ENCODE data around the gene KEL.

The KEL gene

GRCh38 chr7:142960955-142961512, 1.1 kb downstream of the KEL start:
- no peak for DNase-seq (ENCODE audit: low read depth)

GRCh38 chr7:142959202-142959601, 3.0 kb downstream of the KEL start:
- DNase-seq (ENCODE audit: low read depth): no peak

GRCh38 chr7:142957723-142958122, 4.4 kb downstream of the KEL start:
- no peak for DNase-seq (ENCODE audit: low read depth)

- no peak for DNase-seq (ENCODE audit: low read depth)
Observed at GRCh38 chr7:142956951-142957623, 5.1 kb downstream of the KEL start.

GRCh38 chr7:142954680-142955268, 7.4 kb downstream of the KEL start:
- DNase-seq (ENCODE audit: low read depth): no peak

GRCh38 chr7:142950235-142950634, 11.9 kb downstream of the KEL start:
- no peak for DNase-seq (ENCODE audit: low read depth)

GRCh38 chr7:142948603-142949002, 13.6 kb downstream of the KEL start:
- DNase-seq (ENCODE audit: low read depth): no peak

- DNase-seq (ENCODE audit: low read depth): no peak
Observed at GRCh38 chr7:142945001-142945400, 17.2 kb downstream of the KEL start.

GRCh38 chr7:142943706-142944268, 18.4 kb downstream of the KEL start:
- no peak for DNase-seq (ENCODE audit: low read depth)

GRCh38 chr7:142942746-142943145, 19.4 kb downstream of the KEL start:
- no peak for DNase-seq (ENCODE audit: low read depth)

- no peak for DNase-seq (ENCODE audit: low read depth)
Observed at GRCh38 chr7:142941541-142941940, 20.6 kb downstream of the KEL start.

- DNase-seq (ENCODE audit: low read depth): no peak
Observed at GRCh38 chr7:142940966-142941535, 21.1 kb downstream of the KEL start.

- DNase-seq (ENCODE audit: low read depth): no peak
Observed at GRCh38 chr7:142939226-142939910, 22.8 kb downstream of the KEL start, which contains the start of gene LLCFC1. Gene LLCFC1 (plus strand): TSS chr7:142939484. CDS start chr7:142939622, 138 bp downstream.

GRCh38 chr7:142938611-142939010, 23.6 kb downstream of the KEL start:
- DNase-seq (ENCODE audit: low read depth): no peak

- DNase-seq (ENCODE audit: low read depth): no peak
Observed at GRCh38 chr7:142935941-142936565, 26.1 kb downstream of the KEL start.

GRCh38 chr7:142934056-142934455, 28.1 kb downstream of the KEL start:
- DNase-seq (ENCODE audit: low read depth): no peak

GRCh38 chr7:142933624-142934023, 28.5 kb downstream of the KEL start, which contains the start of gene TRPV5:
Gene TRPV5 (minus strand): TSS chr7:142933746. CDS start chr7:142933459, 287 bp downstream.
- DNase-seq (ENCODE audit: low read depth): no peak

- no peak for DNase-seq (ENCODE audit: low read depth)
Observed at GRCh38 chr7:142933092-142933475, 29.1 kb downstream of the KEL start.

- DNase-seq (ENCODE audit: low read depth): no peak
Observed at GRCh38 chr7:142932386-142933091, 29.6 kb downstream of the KEL start.

- no peak for DNase-seq (ENCODE audit: low read depth)
Observed at GRCh38 chr7:142930126-142930730, 31.9 kb downstream of the KEL start.

GRCh38 chr7:142927949-142928348, 34.2 kb downstream of the KEL start:
- DNase-seq (ENCODE audit: low read depth): no peak

Measured in ELR (cell line).